ENCODE measurements around the gene OBSCN.

- no peak for TF ChIP-seq CTCF (IDR thresholded peaks at IDR 0.05; ENCODE audit: insufficient read depth, low read length)
- TF ChIP-seq POLR2AphosphoS5 (IDR thresholded peaks at IDR 0.05; ENCODE audit: low read depth), result no peak
Observed at GRCh38 chr1:228298471-228298870, 90.6 kb downstream of the OBSCN start.

All from HL-60 (cell line).